DMS153 (cell line): ENCODE results near the gene TMEM232.
"Not testable (repeated sequence)": the region's sequence is repeated elsewhere in the genome, so short reads cannot be mapped to it uniquely, and the experiment has no call there.

Experiments used
- DNase-seq: peaks from one replicate; lab custom pipeline; 2025; lab: John Stamatoyannopoulos, UW

The TMEM232 gene

DNA sequence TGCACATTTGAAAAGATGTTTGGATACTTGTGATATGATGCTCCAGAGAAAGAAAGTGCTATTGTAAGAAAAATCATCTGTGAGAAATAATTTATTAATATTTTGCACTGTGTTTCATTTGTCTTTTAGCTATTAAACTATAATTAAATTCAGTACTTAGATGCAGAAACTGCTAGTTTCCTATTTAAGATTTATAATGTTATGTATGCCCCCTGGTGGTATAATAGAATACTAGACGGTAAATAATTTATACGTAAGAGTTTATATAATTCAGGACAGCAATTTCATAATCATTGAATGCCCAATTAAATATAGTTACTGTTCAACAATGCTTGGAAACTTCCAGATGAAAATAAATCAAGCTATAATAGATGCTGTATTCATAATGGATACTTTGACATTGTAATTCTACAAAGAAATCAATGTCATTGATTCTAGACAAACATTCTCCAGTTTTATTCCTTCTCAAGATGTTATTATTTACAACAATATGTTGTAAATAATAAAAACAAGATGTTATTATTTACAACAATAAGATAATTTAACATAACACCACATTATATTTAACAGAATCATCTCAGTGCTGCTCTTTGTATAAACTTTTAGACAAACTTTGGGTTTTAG is 101.0 kb downstream of the TMEM232 start:
- no peak for DNase-seq

- DNase-seq = no peak
Observed at GRCh38 chr5:110623874-110624273, 102.6 kb downstream of the TMEM232 start.

GRCh38 chr5:110618941-110619340 is 107.5 kb downstream of the TMEM232 start:
- no peak for DNase-seq

- DNase-seq = no peak
Observed at GRCh38 chr5:110616009-110616408, 110.5 kb downstream of the TMEM232 start.

DNA sequence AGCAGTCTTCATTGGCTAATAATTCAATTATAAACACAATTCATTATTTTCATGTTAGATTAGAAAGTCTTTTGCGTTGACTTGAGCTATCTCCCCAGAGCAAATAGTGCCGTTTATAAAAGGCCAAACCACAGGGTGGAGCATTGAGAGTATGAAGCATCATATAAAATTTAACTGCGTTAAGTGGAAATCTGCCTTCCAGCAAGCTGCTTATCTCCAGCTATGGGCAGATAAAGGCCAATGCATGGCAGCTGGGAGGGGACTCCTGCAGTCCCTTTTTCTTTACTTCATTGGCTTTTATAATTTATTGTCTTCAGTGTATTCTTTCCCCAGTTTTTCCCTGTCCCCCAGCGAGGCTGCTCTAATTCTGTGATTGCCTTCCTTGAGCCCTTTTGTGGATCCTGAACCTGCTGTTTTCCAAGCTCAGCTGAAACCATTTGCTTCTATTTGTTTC is 113.7 kb downstream of the TMEM232 start:
- no peak for DNase-seq

DNA sequence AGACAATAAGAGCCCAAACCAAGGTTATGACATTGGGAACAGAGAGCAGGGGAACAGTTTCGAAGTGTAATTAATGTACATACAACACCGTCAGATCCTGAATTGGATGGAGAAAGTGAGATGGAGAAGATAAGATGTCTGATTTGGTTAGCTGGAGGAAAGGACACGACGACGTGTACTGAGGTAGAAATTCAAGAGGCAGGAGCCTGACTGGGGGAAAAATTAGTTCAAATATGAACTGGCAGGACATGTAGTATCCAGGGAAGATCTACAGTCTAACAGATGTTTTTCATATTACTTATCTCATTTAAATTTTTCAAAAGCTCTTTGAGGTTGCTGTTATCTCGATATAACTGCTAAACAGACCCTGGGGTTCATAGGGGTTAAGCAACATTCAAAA is 114.7 kb downstream of the TMEM232 start:
- DNase-seq = no peak

DNA sequence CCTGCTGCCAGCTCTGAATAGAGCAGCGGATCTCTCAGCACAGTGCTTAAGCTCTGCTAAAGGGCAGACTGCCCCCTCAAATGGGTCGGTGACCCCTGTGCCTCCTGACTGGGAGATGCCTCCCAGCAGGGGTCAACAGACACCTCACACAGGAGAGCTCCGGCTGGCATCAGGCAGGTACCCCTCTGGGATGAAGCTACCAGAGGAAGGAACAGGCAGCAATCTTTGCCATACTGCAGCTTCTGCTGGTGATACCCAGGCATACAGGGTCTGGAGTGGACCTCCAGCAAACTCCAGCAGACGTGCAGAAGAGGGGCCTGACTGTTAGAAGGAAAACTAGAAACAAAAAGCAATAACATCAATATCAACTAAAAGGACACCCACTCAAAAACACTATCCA is 131.6 kb downstream of the TMEM232 start:
- no peak for DNase-seq

DNA sequence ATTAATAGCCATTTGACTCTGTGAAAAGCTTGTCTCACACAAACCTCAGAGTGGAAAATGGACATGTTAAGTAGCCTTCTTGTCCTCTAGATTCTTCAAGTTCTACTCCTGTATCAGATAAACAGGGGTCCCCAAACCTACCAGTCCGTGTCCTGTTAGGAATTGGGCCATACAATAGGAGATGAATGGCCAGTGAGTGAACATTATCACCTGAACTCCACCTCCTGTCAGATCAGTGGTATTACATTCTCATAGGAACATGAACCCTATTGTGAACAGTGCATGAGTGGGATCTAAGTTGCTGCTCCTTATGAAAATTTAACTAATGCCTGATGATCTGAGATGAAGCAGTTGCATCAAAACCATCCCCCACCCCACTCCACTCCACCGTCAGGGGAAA is 136.3 kb downstream of the TMEM232 start:
- DNase-seq = no peak

DNA sequence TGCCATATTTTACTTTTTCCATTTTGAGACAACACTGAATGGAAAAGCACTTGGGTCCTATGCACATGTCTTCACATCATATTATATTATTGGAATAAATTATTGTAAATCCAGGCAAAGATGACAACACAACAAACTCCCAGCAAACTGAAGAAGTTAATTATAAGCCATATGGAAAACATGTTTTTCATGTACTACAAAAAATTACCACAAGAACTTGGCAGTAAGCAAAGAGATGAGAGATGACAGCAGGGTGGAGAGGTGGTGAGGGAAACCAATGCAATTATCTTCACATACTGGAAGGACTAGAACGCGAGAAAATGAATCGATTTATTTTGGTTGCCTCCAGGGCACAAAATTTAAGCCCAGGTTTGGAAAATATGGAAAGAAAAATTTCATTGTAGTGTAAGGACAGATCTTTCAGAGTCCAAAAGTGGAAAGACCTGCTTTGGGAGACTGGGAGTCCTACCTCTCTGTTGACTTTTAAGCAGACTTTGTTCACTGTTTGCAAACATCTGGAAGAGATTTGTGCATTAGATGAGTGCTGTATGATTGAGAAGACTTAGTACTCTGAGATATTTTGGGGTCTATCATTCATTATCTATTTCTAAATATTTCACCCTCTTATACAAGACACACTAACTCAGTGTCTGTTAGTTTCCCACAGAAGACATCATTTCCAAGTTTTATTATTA is 138.0 kb downstream of the TMEM232 start:
- no peak for DNase-seq

DNA sequence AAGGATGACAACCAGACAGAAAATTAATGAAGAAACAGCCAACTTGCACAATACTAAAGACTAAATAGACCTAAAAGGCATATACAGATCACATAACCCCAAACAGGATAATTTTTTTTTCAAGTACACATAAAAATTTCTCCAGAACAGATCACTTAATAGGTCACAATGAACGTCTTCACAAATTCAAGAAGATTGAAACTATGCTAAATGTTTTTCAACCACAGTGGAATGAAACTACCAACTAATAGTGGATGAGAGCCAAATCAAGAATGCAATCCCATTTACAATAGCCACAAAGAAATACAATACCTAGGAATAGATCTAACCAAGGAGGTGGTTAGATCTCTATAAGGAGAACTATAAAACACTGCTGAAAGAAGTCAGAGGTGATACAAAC is 145.8 kb downstream of the TMEM232 start:
- DNase-seq = no peak

GRCh38 chr5:110572729-110573128 is 153.7 kb downstream of the TMEM232 start:
- no peak for DNase-seq

- no peak for DNase-seq
Observed at GRCh38 chr5:110562191-110562590, 164.3 kb downstream of the TMEM232 start.

DNA sequence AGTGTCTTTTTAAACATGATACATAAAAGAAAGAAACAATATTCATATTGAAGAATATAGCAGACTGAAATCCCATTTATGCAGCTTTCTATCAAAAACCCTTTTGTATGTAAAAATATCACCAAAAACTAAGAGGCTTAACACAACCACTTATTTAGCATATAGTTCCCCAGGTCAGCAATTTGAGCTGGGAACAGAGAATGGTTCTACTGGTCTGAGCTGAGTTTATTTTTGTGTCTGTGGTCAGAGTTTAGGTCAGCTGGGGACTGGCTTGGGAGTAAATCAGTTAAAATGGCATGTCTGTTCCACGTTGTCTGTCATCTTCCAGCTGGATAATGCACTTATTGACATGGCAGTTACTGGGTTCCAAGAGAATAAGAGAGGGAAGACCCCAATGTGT is 165.0 kb downstream of the TMEM232 start:
- DNase-seq = no peak

DNA sequence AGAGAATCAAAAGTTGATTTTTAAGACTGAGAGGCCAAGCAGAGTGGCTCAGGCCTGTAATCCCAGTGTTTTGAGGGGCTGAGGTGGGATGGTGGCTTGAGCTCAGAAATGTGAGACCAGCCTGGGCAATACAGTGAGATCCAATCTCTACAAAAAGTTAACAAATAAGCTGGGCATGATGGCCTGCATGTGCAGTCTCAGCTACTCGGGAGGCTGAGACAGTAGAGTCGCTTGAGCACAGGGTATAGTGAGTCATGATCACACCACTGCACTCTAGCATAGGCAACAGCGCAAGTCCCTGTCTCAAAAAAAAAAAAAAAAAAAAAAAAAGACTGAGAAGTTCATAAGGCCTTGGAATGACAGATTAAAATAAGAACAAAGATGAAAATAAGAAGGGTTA is 177.2 kb downstream of the TMEM232 start:
- DNase-seq = no peak

GRCh38 chr5:110548171-110548570 is 178.3 kb downstream of the TMEM232 start:
- DNase-seq = no peak

GRCh38 chr5:110547495-110547894 is 179.0 kb downstream of the TMEM232 start:
- DNase-seq = no peak

DNA sequence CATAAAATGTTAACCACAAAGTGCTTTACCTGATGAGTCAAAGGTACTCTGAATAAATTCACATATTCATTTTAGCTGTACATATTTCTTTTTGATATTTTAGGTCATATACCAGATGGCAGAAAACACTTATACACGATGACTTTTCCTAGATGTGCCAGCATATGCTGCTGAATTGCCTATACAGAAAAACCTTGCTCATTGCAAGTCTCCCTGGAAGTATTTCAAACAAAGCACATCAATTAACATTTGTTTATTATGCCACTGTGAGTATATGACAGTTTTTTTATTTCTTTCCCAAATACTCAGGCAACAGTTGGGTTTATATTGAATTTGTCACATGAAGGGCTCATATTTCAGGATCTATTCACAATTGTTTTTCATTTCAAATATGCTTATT is 180.8 kb downstream of the TMEM232 start:
- DNase-seq = no peak

GRCh38 chr5:110544603-110545002 is 181.9 kb downstream of the TMEM232 start:
- DNase-seq = no peak

DNA sequence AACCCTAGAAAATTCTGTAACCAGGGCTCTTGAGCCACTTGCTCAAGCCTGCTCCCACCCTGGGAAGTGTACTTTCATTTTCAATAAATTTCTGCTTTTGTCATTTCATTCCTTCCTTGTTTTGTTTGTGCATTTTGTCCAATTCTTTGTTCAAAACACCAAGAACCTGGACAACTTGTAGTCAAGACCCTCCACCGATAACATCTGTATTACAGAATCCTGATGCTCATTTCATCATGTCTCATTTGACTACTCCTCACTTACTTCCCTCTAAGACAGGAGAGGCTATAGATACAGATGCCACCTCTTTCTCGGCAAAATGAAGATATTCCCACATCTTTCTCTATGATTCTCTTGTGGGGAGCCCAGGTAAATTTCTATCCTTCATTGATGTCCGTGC is 183.5 kb downstream of the TMEM232 start:
- DNase-seq = no peak

DNA sequence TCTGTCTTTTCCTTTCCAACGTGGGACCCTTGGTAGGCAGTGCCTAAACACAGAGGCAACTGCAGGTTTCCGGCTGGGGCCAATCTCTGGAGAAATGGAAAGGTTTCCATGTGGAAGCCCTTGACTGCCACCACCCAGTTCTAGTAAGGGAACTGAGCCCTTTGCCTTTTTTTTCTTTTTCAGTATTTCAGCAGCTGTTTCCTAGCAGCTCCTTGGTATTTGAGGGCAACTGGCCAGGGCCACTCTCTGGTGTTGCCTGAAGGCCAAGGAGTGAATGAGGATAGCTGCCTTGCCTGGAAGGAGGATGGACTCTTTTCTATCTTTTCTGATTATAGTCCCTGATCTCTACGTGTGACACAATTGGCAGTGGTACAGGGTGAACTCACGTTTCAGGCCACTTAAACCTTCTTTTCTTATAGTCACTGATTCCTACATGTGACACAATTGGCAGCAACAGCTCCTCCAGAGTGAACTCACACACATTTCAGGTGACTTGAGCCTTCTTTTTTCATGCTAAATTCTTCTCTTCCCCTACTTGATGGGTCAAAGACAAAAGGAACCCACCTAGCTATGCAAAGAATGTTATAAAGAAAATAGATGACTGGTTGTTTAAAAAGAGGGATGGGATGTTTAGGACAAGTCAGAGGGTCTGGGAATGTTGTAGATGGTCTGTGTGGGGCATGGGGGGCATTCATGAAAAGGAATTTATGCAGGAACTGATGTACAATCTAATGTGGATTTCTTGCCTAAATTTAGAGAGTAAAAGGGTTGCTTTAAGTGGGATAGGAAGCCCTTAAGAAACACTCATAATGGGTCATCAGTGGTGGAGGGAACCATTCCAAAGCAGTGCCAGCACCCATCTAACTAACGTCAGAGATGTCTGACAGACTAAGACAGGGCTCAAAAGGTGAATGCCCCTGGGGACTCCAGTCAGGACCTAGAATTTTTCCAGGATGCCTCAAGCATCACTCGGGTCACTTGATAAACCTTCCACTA is 190.1 kb downstream of the TMEM232 start:
- DNase-seq = no peak

- not testable (repeated sequence) for DNase-seq
Observed at GRCh38 chr5:110535146-110535545, 191.3 kb downstream of the TMEM232 start.

GRCh38 chr5:110525762-110526161 is 200.7 kb downstream of the TMEM232 start:
- DNase-seq = no peak

GRCh38 chr5:110517396-110517795 is 209.1 kb downstream of the TMEM232 start:
- no peak for DNase-seq
